Adrenal gland (tissue), 12 donors: ENCODE data around the gene VSTM2B. TPM values are rescaled to one million over a fixed set of nuclear protein-coding genes. Genes with fewer than 3 reads are reported as not detected.

Source experiments
- DNase-seq, 7 donors: peaks; one replicate each; pipeline ENCODE4 v3.0.0-alpha.2; 2019 to 2020
- H3K27ac ChIP-seq, 5 donors: fragments of 200-600 bp; sonication (generic) in 4 of 5; 1 replicate in 3 of 5; 2 replicates in 2 of 5; pipeline versions ENCODE4 v1.5.1 to v1.8.0; 2016 to 2020; ENCODE audit warnings: mild to moderate bottlenecking in 1 of 5
- H3K27me3 ChIP-seq: fragments of 200-600 bp; 2 replicates; pipeline ENCODE4 v1.8.0; 2021
- H3K36me3 ChIP-seq, 2 donors: fragments of 200-600 bp; replicated peaks in 1 of 2; 1 replicate in 1 of 2; 2 replicates in 1 of 2; pipeline versions ENCODE4 v1.5.1 to v1.8.0; 2018 to 2022
- H3K4me1 ChIP-seq, 2 donors: fragments of 200-600 bp; replicated peaks in 1 of 2; 1 replicate in 1 of 2; 2 replicates in 1 of 2; pipeline versions ENCODE4 v1.5.1 to v1.8.0; 2018 to 2021
- H3K4me3 ChIP-seq, 4 donors: fragments of 200-600 bp; sonication (generic) in 3 of 4; one replicate each; pipeline ENCODE4 v1.5.1; 2016 to 2018
- H3K9me3 ChIP-seq, 3 donors: fragments of 200-600 bp; sonication (generic) in 1 of 3; replicated peaks in 1 of 3; 1 replicate in 2 of 3; 2 replicates in 1 of 3; pipeline versions ENCODE4 v1.5.1 to v1.8.0; 2016 to 2021
- CTCF ChIP-seq, 6 experiments: fragments of 450-650 bp in 4 of 6; fragments of 200-600 bp in 2 of 6; sonication (generic) in 1 of 6; IDR thresholded peaks; 1 replicate in 5 of 6; 2 replicates in 1 of 6; pipeline versions ENCODE4 v1.5.1 to v1.8.0; 2016 to 2021; ENCODE audit warnings: antibody characterized with exemption in 6 of 6, mild to moderate bottlenecking in 2 of 6, moderate library complexity in 1 of 6
- POLR2A ChIP-seq, 2 donors: fragments of 450-650 bp; IDR thresholded peaks; one replicate each; pipeline ENCODE4 v1.6.1; 2017; ENCODE audit warnings: antibody characterized with exemption in 2 of 2, mild to moderate bottlenecking in 2 of 2, moderate library complexity in 1 of 2
- WGBS, 4 donors: extraction: QIAGEN DNeasy Blood & Tissue Kit in 2 of 4; methylation state at CpG; one replicate each; pipeline versions ENCODE4 v1.1.5 to v1.1.7; 2013 to 2017; 5-methylcytosine and 5-hydroxymethylcytosine counted together
- intact Hi-C, 2 donors: fragments of 100-400 bp; cut with DNase I; formaldehyde crosslinking; loops; one replicate each; pipeline versions ENCODE4 v1.14.1 to v1.15.0; 2022 to 2023
- polyA plus RNA-seq, 3 donors: library from polyadenylated mRNA; stranded (reverse); fragments of 200-250 nt in 2 of 3; fragments of 350-450 nt in 1 of 3; fragmentation: Illumina TruSeq in 1 of 3; extraction: RNeasy Lipid Tissue Mini Kit (QIAGEN cat#74804) in 1 of 3; gene quantifications; one replicate each; pipeline ENCODE4 v1.2.3, GENCODE V29; 2013 to 2014
- total RNA-seq, 9 donors: library from RNA; depleted of rRNA in 4 of 9; stranded (reverse); fragments of >200 nt in 4 of 9; fragments of 120-200 nt in 1 of 9; fragmentation: NEBNext Ultra II Directional in 1 of 9; extraction: Animal tissue kit (Norgen Biotek cat#: 25700) in 1 of 9; gene quantifications; one replicate each; pipeline versions ENCODE4 v1.1.0 to v1.2.4, GENCODE V29; 2013 to 2023
- donor health status: healthy with polysubstance abuse.
- donor health status: Bipolar disorder and iron deficiency.
- donor health status: DM: yes; HTN: yes; CAD: no.
- donor health status: DM: no; HTN: no; CAD: no.
- donor health status: DM: no; HTN: no; CAD: no.
- donor health status: DM: yes; HTN: yes; CAD: no.

The VSTM2B gene
- total and polyA plus RNA-seq, 12 donors = 0.09 to 1.3 (median 0.64) TPM; not detected in 8

GRCh38 chr19:29516358-29516725, 9.5 kb upstream of the VSTM2B start:
- no peak overlapping the region for H3K4me3 ChIP-seq
- intact Hi-C loops = no loop called here
- no peaks in the 10 kb centered on the region for H3K4me1 ChIP-seq
- H3K9me3 ChIP-seq = no peaks in the 10 kb centered on the region
- TF ChIP-seq POLR2A (IDR thresholded peaks at IDR 0.05) (no peak), CTCF (IDR thresholded peaks at IDR 0.05) (no peak)
- DNase-seq = no peak
- H3K27ac ChIP-seq = no peak overlapping the region
- no peaks in the 10 kb centered on the region for H3K36me3 ChIP-seq
- H3K27me3 ChIP-seq = no peaks in the 10 kb centered on the region
- 79 to 86% (median 84%) methylated on average over 6 to 9 of the region's 9 CpGs for WGBS, 4 donors

- Histone ChIP-seq H3K36me3 (no peaks in the 10 kb centered on the region), H3K9me3 (no peaks in the 10 kb centered on the region), H3K4me1 (no peaks in the 10 kb centered on the region), H3K4me3 (no peak overlapping the region), H3K27ac (no peak overlapping the region), H3K27me3 (no peaks in the 10 kb centered on the region)
- intact Hi-C loops = no loop called here
- 58 to 83% (median 78%) methylated on average over 4 to 9 of the region's 9 CpGs for WGBS, 4 donors
- DNase-seq = no peak
- no peak for TF ChIP-seq POLR2A (IDR thresholded peaks at IDR 0.05)
Observed at GRCh38 chr19:29516821-29517395, 8.9 kb upstream of the VSTM2B start.

- Histone ChIP-seq H3K36me3 (no peaks in the 10 kb centered on the region), H3K27ac (no peak overlapping the region), H3K4me3 (no peak overlapping the region), H3K27me3 (peaks cover under 1% of the 10 kb centered on the region), H3K9me3 (no peaks in the 10 kb centered on the region), H3K4me1 (no peaks in the 10 kb centered on the region)
- WGBS, 4 donors = 54 to 77% (median 73%) methylated on average over 2 to 4 of the region's 4 CpGs
- TF ChIP-seq CTCF (IDR thresholded peaks at IDR 0.05) = no peak
- no peak for DNase-seq
- intact Hi-C loops = no loop called here
Observed at GRCh38 chr19:29517412-29517811, 8.4 kb upstream of the VSTM2B start.

- 50 to 81% (median 75%) methylated on average over 2 to 4 of the region's 4 CpGs for WGBS, 4 donors
- Histone ChIP-seq H3K27me3 (peaks cover 4% of the 10 kb centered on the region), H3K36me3 (no peaks in the 10 kb centered on the region), H3K4me3 (no peak overlapping the region), H3K4me1 (no peaks in the 10 kb centered on the region), H3K9me3 (no peaks in the 10 kb centered on the region), H3K27ac (no peak overlapping the region)
- TF ChIP-seq POLR2A (IDR thresholded peaks at IDR 0.05) (no peak), CTCF (IDR thresholded peaks at IDR 0.05) (no peak)
- intact Hi-C loops = no loop called here
- no peak for DNase-seq
Observed at GRCh38 chr19:29517946-29518345, 7.8 kb upstream of the VSTM2B start.

GRCh38 chr19:29519146-29519545, 6.6 kb upstream of the VSTM2B start:
- peaks cover 16% of the 10 kb centered on the region for H3K27me3 ChIP-seq
- TF ChIP-seq POLR2A (IDR thresholded peaks at IDR 0.05) = no peak
- no peak for TF ChIP-seq CTCF (IDR thresholded peaks at IDR 0.05)
- 54 to 75% (median 68%) methylated on average over 5 of the region's 5 CpGs for whole genome bisulfite sequencing, 4 donors
- H3K27ac ChIP-seq = no peak overlapping the region
- DNase-seq = no peak
- no peaks in the 10 kb centered on the region for H3K9me3 ChIP-seq
- H3K4me1 ChIP-seq = no peaks in the 10 kb centered on the region
- H3K36me3 ChIP-seq = no peaks in the 10 kb centered on the region
- no peak overlapping the region for H3K4me3 ChIP-seq
- intact Hi-C loops = no loop called here
